ENCODE data around the gene BCL2A1.
"Not testable (repeated sequence)": the region's sequence is repeated elsewhere in the genome, so short reads cannot be mapped to it uniquely, and the experiment has no call there.

The BCL2A1 gene

GRCh38 chr15:79989682-79990081 lies 18.7 kb upstream of the BCL2A1 start:
- no peak for DNase-seq (ENCODE audit: low read depth in 2 of 2)

- DNase-seq (ENCODE audit: low read depth in 2 of 2), result no peak
Observed at GRCh38 chr15:79989183-79989582, 18.2 kb upstream of the BCL2A1 start.

GRCh38 chr15:79988448-79989117 lies 17.6 kb upstream of the BCL2A1 start:
- no peak for DNase-seq (ENCODE audit: low read depth in 2 of 2)

GRCh38 chr15:79987969-79988368 lies 17.0 kb upstream of the BCL2A1 start:
- no peak for DNase-seq (ENCODE audit: low read depth in 2 of 2)

GRCh38 chr15:79987569-79987955 lies 16.6 kb upstream of the BCL2A1 start:
- no peak for DNase-seq (ENCODE audit: low read depth in 2 of 2)

- no peak for DNase-seq (ENCODE audit: low read depth in 2 of 2)
Observed at GRCh38 chr15:79981831-79982455, 10.9 kb upstream of the BCL2A1 start.

- no peak for DNase-seq (ENCODE audit: low read depth in 2 of 2)
Observed at GRCh38 chr15:79978655-79979514, 7.9 kb upstream of the BCL2A1 start.

GRCh38 chr15:79978260-79978654 lies 7.3 kb upstream of the BCL2A1 start:
- DNase-seq (ENCODE audit: low read depth in 2 of 2), result no peak

GRCh38 chr15:79977431-79978054 lies 6.5 kb upstream of the BCL2A1 start:
- no peak for DNase-seq (ENCODE audit: low read depth in 2 of 2)

GRCh38 chr15:79973456-79974195 lies 2.6 kb upstream of the BCL2A1 start:
- DNase-seq (ENCODE audit: low read depth in 2 of 2), result peak in 1 of 2 donors; percentile 30

- no peak for DNase-seq (ENCODE audit: low read depth in 2 of 2)
Observed at GRCh38 chr15:79972863-79973262, 1.9 kb upstream of the BCL2A1 start.

- DNase-seq (ENCODE audit: low read depth in 2 of 2), result no peak
Observed at GRCh38 chr15:79970181-79970580, 815 bp downstream of the BCL2A1 start.

GRCh38 chr15:79969146-79969545 lies 1.9 kb downstream of the BCL2A1 start:
- DNase-seq (ENCODE audit: low read depth in 2 of 2), result no peak

GRCh38 chr15:79967298-79968182 lies 3.5 kb downstream of the BCL2A1 start:
- no peak for DNase-seq (ENCODE audit: low read depth in 2 of 2)

- DNase-seq (ENCODE audit: low read depth in 2 of 2), result no peak
Observed at GRCh38 chr15:79966634-79967297, 4.2 kb downstream of the BCL2A1 start.

- no peak for DNase-seq (ENCODE audit: low read depth in 2 of 2)
Observed at GRCh38 chr15:79965846-79966630, 5.0 kb downstream of the BCL2A1 start.

- DNase-seq (ENCODE audit: low read depth in 2 of 2), result no peak
Observed at GRCh38 chr15:79964232-79964805, 6.7 kb downstream of the BCL2A1 start.

- not testable (repeated sequence) for DNase-seq (ENCODE audit: low read depth in 2 of 2)
Observed at GRCh38 chr15:79962921-79963320, 8.1 kb downstream of the BCL2A1 start.

- DNase-seq (ENCODE audit: low read depth in 2 of 2), result no peak
Observed at GRCh38 chr15:79962178-79962577, 8.8 kb downstream of the BCL2A1 start.

All from stimulated activated CD8-positive, alpha-beta memory T cell treated with anti-CD3 and anti-CD28 coated beads, Interleukin-15, amount 100 ng/mL, for 48 hours (primary cell).